ENCODE measurements around the gene PTPN13.
"Not testable (repeated sequence)": the region's sequence is repeated elsewhere in the genome, so short reads cannot be mapped to it uniquely, and the experiment has no call there.

The PTPN13 gene

DNA sequence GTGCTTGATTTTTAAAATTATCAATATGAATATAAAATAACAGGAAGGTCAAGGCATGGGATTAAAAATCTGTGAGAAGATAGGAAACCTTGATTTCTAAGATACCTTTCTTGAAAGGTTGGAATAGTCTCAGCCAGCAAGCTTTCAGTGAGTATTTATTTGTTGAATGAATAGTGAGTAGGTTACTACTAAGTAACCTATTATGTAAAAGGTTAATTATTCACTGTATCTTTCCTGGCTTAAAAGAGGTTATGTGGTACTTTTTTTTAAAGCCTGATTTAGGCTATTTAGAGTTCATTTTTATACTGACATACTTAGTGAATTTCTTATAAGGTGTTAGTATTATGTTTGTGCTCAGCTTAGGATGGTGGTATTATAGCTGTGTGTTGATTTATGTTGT is 123.5 kb downstream of the PTPN13 start:
- no peak for DNase-seq (ENCODE audit: low spot score)

DNA sequence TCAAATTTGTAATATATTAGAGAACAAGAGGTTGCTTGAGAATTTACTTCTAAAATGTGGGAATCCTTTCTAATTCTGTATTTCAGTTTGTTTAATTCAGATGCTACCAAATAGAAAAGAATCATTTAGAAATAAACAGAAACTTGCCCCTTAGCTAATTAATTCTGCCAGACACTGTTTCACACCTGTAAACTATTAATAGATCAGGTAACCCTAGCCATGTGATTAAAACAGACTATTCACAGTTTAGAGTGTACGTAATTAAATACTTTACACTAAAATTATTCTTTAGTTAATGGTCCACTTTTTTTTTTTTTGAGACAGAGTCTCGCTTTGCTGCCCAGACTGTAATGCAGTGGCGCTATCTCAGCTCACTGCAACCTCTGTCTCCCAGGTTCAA is 124.0 kb downstream of the PTPN13 start:
- DNase-seq (ENCODE audit: low spot score): no peak

DNA sequence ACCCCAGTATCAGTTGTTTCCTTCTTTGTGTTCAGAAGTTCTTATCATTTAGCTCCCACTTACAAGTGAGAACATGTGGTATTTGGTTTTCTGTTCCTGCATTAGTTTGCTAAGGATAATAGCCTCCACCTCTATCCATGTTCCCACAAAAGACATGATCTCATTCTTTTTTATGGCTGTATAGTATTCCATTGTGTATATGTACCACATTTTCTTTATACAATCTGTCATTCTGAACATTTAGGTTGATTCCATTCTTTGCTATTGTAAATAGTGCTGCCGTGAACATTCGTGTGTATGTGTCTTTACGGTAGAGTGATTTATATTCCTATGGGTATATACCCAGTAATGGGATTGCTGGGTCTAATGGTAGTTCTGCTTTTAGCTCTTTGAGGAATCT is 125.0 kb downstream of the PTPN13 start:
- not testable (repeated sequence) for DNase-seq (ENCODE audit: low spot score)

DNA sequence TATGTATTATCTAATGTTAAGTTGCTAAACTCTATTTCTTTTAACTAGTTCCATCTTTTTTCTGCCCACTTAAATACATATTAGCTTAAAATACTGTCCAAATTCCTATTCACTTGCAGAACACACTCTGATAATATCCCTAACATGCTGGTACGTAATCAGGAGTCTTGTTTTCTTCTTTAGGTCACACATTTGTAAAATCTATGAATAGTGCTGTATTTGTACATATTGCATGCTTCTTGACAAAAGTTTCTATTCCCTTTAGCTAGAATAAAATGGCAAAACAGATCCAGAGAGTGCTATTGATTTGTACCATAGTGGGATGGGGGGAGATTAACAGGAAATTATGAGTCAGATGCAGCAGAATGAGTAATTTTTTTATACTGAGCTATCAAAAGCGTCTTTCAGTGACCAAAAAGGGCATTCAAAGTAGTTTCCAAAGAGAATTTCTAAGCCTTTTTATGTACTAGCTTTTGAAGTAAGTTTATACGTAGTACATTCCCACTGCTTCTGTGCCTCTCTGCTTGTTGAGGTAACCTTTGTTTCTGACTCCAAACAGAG is 126.5 kb downstream of the PTPN13 start:
- no peak for DNase-seq (ENCODE audit: low spot score)

DNA sequence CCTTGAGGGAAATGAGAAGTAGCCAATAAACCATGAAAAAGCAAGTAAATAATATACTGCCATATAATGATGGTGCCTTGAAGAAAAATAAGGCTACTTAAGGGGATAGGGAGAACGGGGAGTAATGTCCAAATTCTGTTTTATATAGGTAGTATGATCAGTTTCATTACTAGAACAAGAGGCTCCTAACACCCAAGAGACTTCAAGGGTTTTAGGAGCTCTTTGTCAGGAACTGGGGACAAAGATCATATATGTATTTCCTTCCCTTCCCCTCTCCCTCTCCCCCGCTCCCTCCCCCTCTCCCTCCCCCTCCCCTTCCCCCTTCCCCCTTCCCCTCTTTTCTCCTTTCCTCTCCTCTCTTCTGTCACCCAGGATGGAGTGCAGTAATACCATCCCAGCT is 127.3 kb downstream of the PTPN13 start:
- DNase-seq (ENCODE audit: low spot score): no peak

DNA sequence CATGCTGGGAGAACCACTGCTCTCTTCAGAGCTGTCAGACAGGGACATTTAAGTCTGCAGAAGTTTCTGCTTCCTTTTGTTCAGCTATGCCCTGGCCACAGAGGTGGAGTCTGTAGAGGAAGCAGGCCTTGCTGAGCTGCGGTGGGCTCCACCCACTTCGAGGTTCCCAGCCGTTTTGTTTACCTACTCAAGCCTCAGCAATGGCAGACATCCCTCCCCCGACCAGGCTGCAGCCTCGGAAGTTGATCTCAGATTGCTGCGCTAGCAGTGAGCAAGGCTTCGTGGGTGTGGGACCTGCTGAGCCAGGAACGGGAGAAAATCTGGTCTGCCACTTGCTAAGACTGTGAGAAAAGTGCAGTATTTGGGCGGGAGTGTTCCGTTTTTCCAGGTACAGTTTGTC is 136.2 kb downstream of the PTPN13 start:
- DNase-seq (ENCODE audit: low spot score): no peak

DNA sequence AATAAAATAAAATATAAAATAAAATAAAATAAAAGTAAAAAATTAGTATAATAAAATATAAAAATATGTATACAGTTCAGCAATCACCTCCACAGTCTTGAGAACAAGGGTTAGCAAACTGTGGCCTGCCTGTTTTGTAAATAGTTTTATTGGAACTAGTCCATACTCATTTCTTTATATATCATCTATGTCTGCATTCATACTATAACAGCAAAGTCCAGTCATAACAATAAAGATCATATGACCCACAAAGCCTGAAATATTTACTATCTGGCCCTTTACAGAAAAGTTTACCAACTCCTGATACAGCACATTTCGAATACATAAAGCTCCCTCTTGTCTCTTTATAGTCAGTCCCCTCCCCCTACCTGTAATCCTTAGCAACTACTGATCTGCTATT is 143.1 kb downstream of the PTPN13 start:
- DNase-seq (ENCODE audit: low spot score): no peak

DNA sequence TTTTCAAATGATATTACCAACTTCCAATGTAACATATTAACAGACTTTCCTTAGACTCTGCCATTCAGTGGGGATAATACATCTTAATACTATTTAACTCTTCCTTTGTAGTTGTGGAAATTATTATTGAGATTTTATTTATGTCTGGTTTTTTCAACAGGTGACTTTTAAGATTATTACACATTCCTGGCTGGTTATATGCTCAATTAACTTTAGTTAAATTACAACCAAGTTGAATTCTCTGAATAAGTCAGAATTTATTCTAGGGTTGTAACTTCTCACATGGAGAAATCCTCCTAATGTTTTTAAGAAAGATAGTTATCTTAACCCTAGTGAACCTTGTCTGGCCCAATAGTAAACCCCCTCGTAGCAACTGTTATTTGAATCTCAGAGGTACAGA is 147.7 kb downstream of the PTPN13 start:
- no peak for DNase-seq (ENCODE audit: low spot score)

DNA sequence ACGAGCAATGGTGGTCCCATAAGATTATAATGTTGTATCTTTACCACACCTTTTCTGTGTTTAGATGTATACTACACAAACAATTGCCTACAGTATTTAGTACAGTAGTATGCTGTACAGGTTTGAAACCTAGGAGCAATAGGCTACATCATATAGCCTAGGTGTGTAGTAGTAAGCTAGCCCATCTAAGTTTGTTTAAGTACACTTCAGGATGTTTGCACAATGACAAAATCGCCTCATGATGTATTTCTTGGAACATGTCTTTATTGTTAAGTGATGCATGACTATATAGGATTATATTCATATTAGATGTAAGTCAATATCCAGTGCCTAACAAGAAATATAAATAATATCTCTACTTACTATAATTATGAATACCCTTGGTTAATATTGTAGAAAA is 150.5 kb downstream of the PTPN13 start:
- no peak for DNase-seq (ENCODE audit: low spot score)

DNA sequence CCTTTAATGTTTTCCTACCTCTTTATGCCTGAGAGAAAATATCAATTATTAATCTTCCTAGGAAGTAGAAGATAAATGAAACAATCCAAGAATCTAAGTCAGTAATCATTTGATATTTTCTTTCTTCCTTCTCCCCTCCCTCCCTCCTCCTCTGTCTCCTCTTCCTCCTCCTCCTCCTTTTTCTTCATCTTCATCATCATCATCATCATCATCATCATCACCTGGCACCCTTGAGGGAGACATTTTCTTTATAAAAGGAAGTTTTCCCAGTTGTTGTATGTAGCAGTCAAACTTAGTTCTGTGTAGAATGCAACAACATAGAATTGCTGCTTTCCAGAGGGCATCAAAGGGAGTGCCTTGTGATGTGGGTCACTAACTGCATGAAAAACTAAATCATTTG is 155.0 kb downstream of the PTPN13 start:
- no peak for DNase-seq (ENCODE audit: low spot score)

DNA sequence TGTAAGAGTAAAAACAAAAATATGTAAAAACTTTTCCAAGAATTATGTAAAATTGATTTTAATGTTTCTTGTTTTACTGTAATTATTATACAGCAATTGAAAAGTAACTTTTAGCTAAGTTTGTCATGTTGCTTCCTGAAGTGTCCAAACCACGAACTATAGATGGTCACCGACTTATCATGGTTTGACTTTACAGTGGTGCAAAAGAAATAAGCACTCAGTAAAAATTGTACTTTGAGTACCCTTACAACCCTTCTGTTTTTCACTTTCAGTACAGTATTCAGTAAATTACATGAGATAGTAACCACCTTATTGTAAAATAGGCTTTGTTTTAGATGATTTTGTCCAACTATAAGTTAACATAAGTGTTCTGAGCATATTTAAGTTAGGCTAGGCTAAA is 161.3 kb downstream of the PTPN13 start:
- no peak for DNase-seq (ENCODE audit: low spot score)

DNA sequence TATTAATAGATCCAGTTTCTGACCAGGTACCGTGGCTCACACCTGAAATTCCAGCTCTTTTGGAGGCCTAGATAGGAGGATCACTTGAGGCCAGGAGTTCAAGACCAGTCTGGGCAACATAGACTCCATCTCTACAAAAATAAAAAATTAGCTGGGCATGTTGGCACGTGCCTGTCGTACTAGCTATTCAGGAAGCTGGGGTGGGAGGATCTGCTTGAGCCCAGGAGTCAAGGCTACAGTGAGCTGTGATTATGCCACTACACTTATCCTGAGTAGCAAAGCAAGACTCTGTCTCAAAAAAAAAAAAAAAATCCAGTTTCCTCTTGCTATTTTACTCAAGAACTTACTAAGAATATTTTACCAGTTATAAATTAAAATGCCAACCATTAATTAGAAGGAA is 163.4 kb downstream of the PTPN13 start:
- DNase-seq (ENCODE audit: low spot score): no peak

DNA sequence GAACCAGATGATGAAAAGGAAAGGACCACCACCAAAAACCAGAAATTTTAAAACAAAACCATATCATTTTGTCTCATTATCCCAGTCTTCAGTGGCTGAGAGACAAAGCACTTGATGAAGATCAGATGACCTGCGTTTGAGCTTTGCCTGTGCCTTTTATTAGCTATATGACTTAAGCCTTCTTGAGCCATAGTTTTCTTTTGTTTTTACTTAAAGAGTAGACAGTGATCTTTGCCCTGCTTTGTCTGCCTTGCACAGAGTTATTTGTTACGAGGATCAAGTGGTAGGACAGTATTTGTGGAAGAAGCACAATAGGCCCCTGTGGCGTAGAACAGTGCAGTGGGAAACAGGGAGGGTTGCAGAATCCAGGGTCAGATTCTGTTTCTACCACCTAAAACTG is 165.2 kb downstream of the PTPN13 start:
- DNase-seq (ENCODE audit: low spot score): no peak

DNA sequence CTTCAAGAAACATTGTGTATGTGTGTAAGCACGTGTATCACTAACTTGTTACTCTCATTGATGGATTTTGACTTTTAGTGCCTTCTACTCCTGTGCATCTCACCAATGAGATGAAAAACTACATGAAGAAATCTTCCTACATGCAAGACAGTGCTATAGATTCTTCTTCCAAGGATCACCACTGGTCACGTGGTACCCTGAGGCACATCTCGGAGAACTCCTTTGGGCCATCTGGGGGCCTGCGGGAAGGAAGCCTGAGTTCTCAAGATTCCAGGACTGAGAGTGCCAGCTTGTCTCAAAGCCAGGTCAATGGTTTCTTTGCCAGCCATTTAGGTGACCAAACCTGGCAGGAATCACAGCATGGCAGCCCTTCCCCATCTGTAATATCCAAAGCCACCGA is 168.5 kb downstream of the PTPN13 start:
- DNase-seq (ENCODE audit: low spot score): no peak

DNA sequence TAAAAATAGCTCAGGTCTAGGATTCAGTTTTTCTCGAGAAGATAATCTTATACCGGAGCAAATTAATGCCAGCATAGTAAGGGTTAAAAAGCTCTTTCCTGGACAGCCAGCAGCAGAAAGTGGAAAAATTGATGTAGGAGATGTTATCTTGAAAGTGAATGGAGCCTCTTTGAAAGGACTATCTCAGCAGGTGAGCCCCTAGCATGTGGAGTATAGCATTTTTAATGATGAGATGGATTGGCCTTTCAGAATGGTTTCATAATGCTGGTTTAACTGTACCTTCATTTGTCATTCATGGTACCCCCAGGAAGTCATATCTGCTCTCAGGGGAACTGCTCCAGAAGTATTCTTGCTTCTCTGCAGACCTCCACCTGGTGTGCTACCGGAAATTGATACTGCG is 175.7 kb downstream of the PTPN13 start:
- DNase-seq (ENCODE audit: low spot score): no peak

DNA sequence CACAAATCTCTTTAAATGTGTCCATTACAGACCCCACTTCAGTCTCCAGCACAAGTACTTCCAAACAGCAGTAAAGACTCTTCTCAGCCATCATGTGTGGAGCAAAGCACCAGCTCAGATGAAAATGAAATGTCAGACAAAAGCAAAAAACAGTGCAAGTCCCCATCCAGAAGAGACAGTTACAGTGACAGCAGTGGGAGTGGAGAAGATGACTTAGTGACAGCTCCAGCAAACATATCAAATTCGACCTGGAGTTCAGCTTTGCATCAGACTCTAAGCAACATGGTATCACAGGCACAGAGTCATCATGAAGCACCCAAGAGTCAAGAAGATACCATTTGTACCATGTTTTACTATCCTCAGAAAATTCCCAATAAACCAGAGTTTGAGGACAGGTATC is 177.0 kb downstream of the PTPN13 start:
- DNase-seq (ENCODE audit: low spot score): no peak

DNA sequence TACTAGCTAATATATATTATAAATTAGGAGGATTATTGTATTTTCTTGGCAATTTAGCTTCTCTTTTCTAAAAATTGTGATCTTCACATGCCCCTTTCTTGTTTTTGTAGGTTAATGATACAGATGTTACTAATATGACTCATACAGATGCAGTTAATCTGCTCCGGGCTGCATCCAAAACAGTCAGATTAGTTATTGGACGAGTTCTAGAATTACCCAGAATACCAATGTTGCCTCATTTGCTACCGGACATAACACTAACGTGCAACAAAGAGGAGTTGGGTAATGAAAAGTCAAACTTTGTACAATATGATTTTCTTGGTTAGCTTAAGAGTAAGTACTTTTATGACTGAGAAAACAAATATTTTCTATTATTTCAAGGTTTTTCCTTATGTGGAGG is 180.9 kb downstream of the PTPN13 start:
- DNase-seq (ENCODE audit: low spot score): no peak

DNA sequence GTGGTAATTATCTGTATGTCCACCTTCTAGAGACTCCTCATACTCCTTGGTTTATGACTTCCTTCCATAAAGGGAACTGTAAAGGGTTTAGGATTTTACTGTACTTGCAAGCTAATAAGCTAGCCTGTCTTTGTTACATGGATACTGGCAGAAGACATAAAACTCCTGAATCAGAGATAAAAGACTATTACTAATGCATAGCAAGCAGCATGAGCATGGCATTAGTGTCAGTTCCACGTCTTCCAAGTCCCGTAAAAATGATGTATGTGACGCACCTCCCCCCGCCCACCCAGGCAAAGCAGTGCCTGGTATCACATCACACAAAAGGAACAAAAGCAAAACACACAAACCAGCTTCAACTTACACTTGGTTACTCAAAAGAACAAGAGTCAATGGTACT is 184.1 kb downstream of the PTPN13 start:
- DNase-seq (ENCODE audit: low spot score): no peak

DNA sequence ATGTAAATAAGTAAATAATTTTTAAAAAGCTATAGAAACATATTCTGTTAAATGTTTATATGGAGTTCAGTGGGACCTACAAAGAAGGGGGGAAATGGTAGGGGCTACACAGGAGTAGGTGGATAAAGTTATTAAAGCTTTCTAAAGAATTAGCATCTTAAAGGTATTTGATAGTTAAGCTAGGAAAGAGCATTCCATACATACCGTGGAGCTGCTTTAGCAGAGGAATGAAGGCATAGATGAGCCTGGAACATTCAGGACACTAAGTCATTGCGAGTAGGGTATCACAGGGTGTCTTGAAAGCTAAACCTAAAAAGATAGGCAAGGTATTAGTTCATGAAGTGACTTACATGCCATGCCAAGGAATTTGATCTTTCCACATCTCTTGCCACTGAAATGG is 194.7 kb downstream of the PTPN13 start:
- no peak for DNase-seq (ENCODE audit: low spot score)

DNA sequence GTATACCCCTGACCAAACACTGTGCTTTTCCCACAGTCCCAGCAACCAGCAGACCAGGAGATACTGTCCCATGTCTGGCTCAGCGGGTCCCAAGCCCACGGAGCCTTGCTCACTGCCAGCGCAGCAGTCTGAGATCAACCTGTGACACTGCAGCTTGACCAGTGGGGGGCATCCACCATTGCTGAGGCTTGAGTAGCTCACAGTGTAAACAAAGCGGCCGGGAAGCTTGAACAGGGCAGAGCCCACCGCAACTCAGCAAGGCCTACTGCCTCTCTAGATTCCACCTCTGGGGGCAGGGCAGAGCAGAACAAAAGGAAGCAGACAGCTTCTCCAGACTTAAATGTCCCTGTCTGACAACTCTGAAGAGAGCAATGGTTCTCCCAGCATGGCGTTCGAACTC is 197.0 kb downstream of the PTPN13 start:
- DNase-seq (ENCODE audit: low spot score): no peak

DNA sequence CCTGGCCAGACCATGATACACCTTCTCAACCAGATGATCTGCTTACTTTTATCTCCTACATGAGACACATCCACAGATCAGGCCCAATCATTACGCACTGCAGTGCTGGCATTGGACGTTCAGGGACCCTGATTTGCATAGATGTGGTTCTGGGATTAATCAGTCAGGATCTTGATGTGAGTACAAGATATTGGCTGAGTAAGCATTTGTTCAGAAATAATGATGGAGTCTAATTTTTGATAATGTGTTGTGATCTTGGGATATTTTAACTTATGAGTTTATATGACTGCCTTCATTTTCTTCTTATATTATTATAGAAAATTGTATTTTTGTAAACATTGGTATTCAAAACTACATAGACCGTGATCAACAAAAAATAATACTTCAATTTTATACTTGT is 215.7 kb downstream of the PTPN13 start:
- DNase-seq (ENCODE audit: low spot score): no peak

DNA sequence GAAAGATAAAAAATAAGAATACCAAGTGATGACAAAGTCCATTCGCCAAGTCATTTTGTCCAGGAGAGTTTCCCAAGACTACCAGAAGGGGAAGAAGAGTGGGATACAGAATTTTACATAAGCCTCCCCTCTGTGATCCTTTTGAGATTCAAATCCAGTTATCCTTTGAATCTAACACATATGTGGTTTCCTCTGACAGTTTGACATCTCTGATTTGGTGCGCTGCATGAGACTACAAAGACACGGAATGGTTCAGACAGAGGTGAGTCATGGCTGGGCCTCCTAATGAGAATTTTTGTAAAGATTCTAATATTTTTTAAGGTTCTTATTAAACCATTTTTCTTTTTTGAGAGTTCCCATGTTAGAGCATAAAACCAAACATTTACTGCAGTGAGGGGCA is 216.7 kb downstream of the PTPN13 start:
- DNase-seq (ENCODE audit: low spot score): no peak

DNA sequence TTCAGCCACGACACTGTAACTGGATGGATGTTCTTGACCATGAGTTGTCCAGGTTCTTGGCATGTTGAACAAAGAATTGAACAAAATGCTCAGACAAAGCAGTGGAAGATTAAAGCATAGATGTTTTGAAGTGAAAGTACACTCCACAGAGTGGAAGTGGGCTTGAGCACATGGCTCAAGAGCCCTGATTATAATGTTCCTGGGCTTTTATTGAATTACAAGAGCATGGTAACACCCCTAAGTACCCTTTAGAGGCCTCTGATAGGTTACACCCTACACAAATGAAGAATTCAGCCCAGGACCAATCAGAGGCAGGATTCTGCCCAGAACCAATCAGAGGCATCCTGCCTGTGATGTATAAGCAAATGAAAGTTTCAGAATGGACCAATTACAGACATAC is 221.5 kb downstream of the PTPN13 start:
- DNase-seq (ENCODE audit: low spot score): no peak

DNA sequence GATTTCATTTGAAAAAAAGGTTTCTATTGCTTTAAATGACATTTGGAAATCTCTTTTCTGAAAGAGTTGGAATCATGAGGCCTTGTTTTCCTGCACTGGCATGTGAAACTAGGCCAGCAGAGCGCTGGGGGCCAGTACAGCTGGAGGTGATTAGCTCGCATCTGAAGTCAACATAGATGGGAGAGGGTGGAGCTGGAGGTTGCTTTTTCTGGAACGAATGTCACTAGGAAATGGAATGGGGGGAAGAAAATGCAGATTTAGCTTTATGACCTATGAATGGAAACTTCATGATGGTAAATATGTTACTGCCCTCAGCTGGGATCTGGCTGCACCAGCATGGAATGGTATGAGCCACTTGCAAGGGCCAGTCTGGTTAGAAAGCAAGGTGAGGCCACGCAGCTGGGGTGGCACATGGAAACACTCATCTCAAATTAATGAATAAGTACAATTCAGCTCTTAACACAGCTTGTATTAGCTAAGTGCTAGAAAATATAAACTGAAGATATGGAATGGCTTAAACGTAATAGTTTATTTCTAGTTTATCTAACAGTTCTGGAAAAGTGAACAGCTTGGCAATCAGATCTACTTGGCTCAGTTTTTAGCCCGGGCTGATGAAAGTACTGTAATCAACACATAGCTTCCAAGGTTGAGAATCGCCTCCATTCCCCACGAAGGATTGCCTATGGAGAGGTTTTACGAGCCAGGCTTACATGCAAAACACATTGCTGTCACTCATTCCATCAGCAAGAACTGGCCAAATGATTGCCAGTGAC is 222.6 kb downstream of the PTPN13 start:
- no peak for DNase-seq (ENCODE audit: low spot score)

Measured in ecto neural progenitor cell (in vitro differentiated cells).